Neural progenitor cell (in vitro differentiated cells): Measurements from ENCODE around the gene PLEKHA5. TPM values are rescaled to one million over a fixed set of nuclear protein-coding genes. Genes with fewer than 3 reads are reported as not detected.
"Not testable (repeated sequence)": the region's sequence is repeated elsewhere in the genome, so short reads cannot be mapped to it uniquely, and the experiment has no call there.

Experiments
- DNase-seq: peaks from one replicate; pipeline ENCODE4 v3.0.0-alpha.2; 2016; ENCODE audit warnings: low spot score
- H2AFZ ChIP-seq: fragments of 200-600 bp; sonication (generic); replicated peaks from 2 replicates; pipeline ENCODE4 v1.6.1; 2016; ENCODE audit warnings: antibody characterized with exemption
- H3F3A ChIP-seq: fragments of 200-600 bp; sonication (generic); 2 replicates; pipeline ENCODE4 v1.6.1; 2016; ENCODE audit warnings: antibody characterized with exemption, low read depth
- H3K27ac ChIP-seq: fragments of 200-600 bp; sonication (generic); 2 replicates; pipeline ENCODE4 v1.5.1; 2016; ENCODE audit warnings: mild to moderate bottlenecking
- H3K27me3 ChIP-seq: fragments of 200-600 bp; sonication (generic); 2 replicates; pipeline ENCODE4 v1.6.1; 2016; ENCODE audit warnings: mild to moderate bottlenecking, moderate library complexity
- H3K36me3 ChIP-seq: fragments of 200-600 bp; sonication (generic); 2 replicates; pipeline ENCODE4 v1.5.1; 2016
- H3K4me1 ChIP-seq: fragments of 200-600 bp; sonication (generic); 2 replicates; pipeline ENCODE4 v1.6.1; 2016; ENCODE audit warnings: mixed run types
- H3K4me2 ChIP-seq: fragments of 200-600 bp; sonication (generic); 2 replicates; pipeline ENCODE4 v1.6.1; 2016
- H3K4me3 ChIP-seq: fragments of 200-600 bp; sonication (generic); 2 replicates; pipeline ENCODE4 v1.5.1; 2016
- H3K79me2 ChIP-seq: fragments of 200-600 bp; sonication (generic); 2 replicates; pipeline ENCODE4 v1.6.1; 2016; ENCODE audit warnings: low read depth
- H3K9ac ChIP-seq: fragments of 200-600 bp; sonication (generic); 2 replicates; pipeline ENCODE4 v1.6.1; 2016
- H3K9me3 ChIP-seq: fragments of 200-600 bp; sonication (generic); 2 replicates; pipeline ENCODE4 v1.5.1; 2016; ENCODE audit warnings: low read depth
- H4K20me1 ChIP-seq: fragments of 200-600 bp; sonication (generic); 2 replicates; pipeline ENCODE4 v1.6.1; 2016; ENCODE audit warnings: low read depth
- H3K27ac Mint-ChIP-seq: 3 replicates; pipeline ENCODE4 v1.8.0; 2021; ENCODE audit warnings: mixed read lengths
- H3K27me3 Mint-ChIP-seq: 2 replicates; pipeline ENCODE4 v1.8.0; 2022; ENCODE audit warnings: low read depth, mild to moderate bottlenecking, inconsistent platforms, moderate library complexity, mixed read lengths; ENCODE audit not compliant: insufficient read depth
- H3K36me3 Mint-ChIP-seq: 3 replicates; pipeline ENCODE4 v1.8.0; 2021; ENCODE audit warnings: mixed read lengths
- H3K4me1 Mint-ChIP-seq: 3 replicates; pipeline ENCODE4 v1.8.0; 2021; ENCODE audit warnings: mixed read lengths
- H3K4me3 Mint-ChIP-seq: 3 replicates; pipeline ENCODE4 v1.8.0; 2021; ENCODE audit warnings: mild to moderate bottlenecking, moderate library complexity, mixed read lengths
- H3K9me3 Mint-ChIP-seq: 3 replicates; pipeline ENCODE4 v1.8.0; 2020; ENCODE audit warnings: mixed read lengths
- CTCF ChIP-seq: fragments of 200-600 bp; sonication (generic); IDR thresholded peaks from 2 replicates; pipeline ENCODE4 v1.5.1; 2017; ENCODE audit warnings: antibody characterized with exemption, mild to moderate bottlenecking
- EZH2 ChIP-seq: fragments of 200-600 bp; sonication (generic); IDR thresholded peaks from 2 replicates; pipeline ENCODE4 v1.6.1; 2017; ENCODE audit warnings: antibody characterized with exemption, mild to moderate bottlenecking, moderate library complexity
- EZH2phosphoT487 ChIP-seq: fragments of 200-600 bp; sonication (generic); IDR thresholded peaks from 2 replicates; pipeline ENCODE4 v1.6.1; 2017; ENCODE audit warnings: antibody characterized with exemption
- total RNA-seq: library from RNA; depleted of rRNA; stranded (reverse); fragments of >200 nt; gene quantifications from 2 replicates; pipeline ENCODE4 v1.2.3, GENCODE V29; 2015; ENCODE audit warnings: low replicate concordance

PLEKHA5 gene
- total RNA-seq, 1 donor from 2014 or later = 86.7 TPM

GRCh38 chr12:19227190-19227879 lies 97.8 kb downstream of the PLEKHA5 start:
- H3K27me3 Mint-ChIP-seq = no peaks in the 10 kb centered on the region
- Histone ChIP-seq H3K4me1 (peaks cover 36% of the 10 kb centered on the region), H2AFZ (no peak overlapping the region), H3K36me3 (peaks cover 6% of the 10 kb centered on the region), H3K27ac (peak overlapping the region; percentile 84), H3K9ac (no peak overlapping the region), H3K4me2 (peak overlapping the region; percentile 54), H3K4me3 (peak overlapping the region; percentile 19), H3K9me3 (peaks cover 6% of the 10 kb centered on the region), H4K20me1 (peaks cover 12% of the 10 kb centered on the region), H3F3A (peaks cover 36% of the 10 kb centered on the region), H3K79me2 (peaks cover 92% of the 10 kb centered on the region), H3K27me3 (no peaks in the 10 kb centered on the region)
- H3K9me3 Mint-ChIP-seq = peaks cover 23% of the 10 kb centered on the region
- no peak overlapping the region for H3K27ac Mint-ChIP-seq
- TF ChIP-seq EZH2 (no peak), EZH2phosphoT487 (peak; percentile 39), CTCF (no peak)
- H3K4me1 Mint-ChIP-seq = peaks cover 22% of the 10 kb centered on the region
- peak; percentile 78 for DNase-seq
- H3K36me3 Mint-ChIP-seq = peaks cover 50% of the 10 kb centered on the region
- no peak overlapping the region for H3K4me3 Mint-ChIP-seq

GRCh38 chr12:19227880-19228210 lies 98.3 kb downstream of the PLEKHA5 start:
- Histone ChIP-seq H3K79me2 (peaks cover 92% of the 10 kb centered on the region), H2AFZ (no peak overlapping the region), H3K4me2 (peak overlapping the region; percentile 54), H3K27me3 (no peaks in the 10 kb centered on the region), H4K20me1 (peaks cover 13% of the 10 kb centered on the region), H3K9me3 (peaks cover 6% of the 10 kb centered on the region), H3K4me1 (peaks cover 32% of the 10 kb centered on the region), H3K27ac (peak overlapping the region; percentile 84), H3K9ac (no peak overlapping the region), H3K36me3 (peaks cover 6% of the 10 kb centered on the region), H3K4me3 (peak overlapping the region; percentile 19), H3F3A (peaks cover 36% of the 10 kb centered on the region)
- H3K9me3 Mint-ChIP-seq = peaks cover 23% of the 10 kb centered on the region
- no peak for TF ChIP-seq CTCF
- TF ChIP-seq EZH2 = no peak
- no peak for TF ChIP-seq EZH2phosphoT487
- no peak overlapping the region for H3K4me3 Mint-ChIP-seq
- DNase-seq = peak; percentile 26
- peaks cover 21% of the 10 kb centered on the region for H3K4me1 Mint-ChIP-seq
- no peaks in the 10 kb centered on the region for H3K27me3 Mint-ChIP-seq
- no peak overlapping the region for H3K27ac Mint-ChIP-seq
- peaks cover 50% of the 10 kb centered on the region for H3K36me3 Mint-ChIP-seq

- Mint-ChIP-seq H3K4me1 (peaks cover 27% of the 10 kb centered on the region), H3K36me3 (peaks cover 44% of the 10 kb centered on the region), H3K9me3 (peaks cover 23% of the 10 kb centered on the region)
- not testable (repeated sequence) for H3K4me2 ChIP-seq, H3K4me3 Mint-ChIP-seq, H3K27ac Mint-ChIP-seq, H3K27me3 Mint-ChIP-seq, H3K9me3 ChIP-seq, H2AFZ ChIP-seq, H3K27me3 ChIP-seq, DNase-seq, H3K27ac ChIP-seq, H3K4me3 ChIP-seq, H3K9ac ChIP-seq, H3K36me3 ChIP-seq
- Histone ChIP-seq H3K4me1 (peaks cover 34% of the 10 kb centered on the region), H3F3A (peaks cover 36% of the 10 kb centered on the region), H4K20me1 (peaks cover 25% of the 10 kb centered on the region), H3K79me2 (peaks cover 92% of the 10 kb centered on the region)
These were observed 99.5 kb downstream of the PLEKHA5 start for GRCh38 chr12:19229021-19229420.

- Histone ChIP-seq H3K27me3 (no peaks in the 10 kb centered on the region), H3K4me1 (peaks cover 39% of the 10 kb centered on the region), H3K4me2 (no peak overlapping the region), H4K20me1 (peaks cover 39% of the 10 kb centered on the region), H2AFZ (no peak overlapping the region), H3K79me2 (peaks cover 92% of the 10 kb centered on the region), H3K9me3 (peaks cover 6% of the 10 kb centered on the region), H3K27ac (no peak overlapping the region), H3K4me3 (no peak overlapping the region), H3K9ac (no peak overlapping the region), H3F3A (peaks cover 31% of the 10 kb centered on the region), H3K36me3 (peaks cover 6% of the 10 kb centered on the region)
- Mint-ChIP-seq H3K36me3 (peaks cover 36% of the 10 kb centered on the region), H3K27ac (no peak overlapping the region), H3K9me3 (peaks cover 21% of the 10 kb centered on the region), H3K4me3 (no peak overlapping the region), H3K27me3 (no peaks in the 10 kb centered on the region), H3K4me1 (peaks cover 39% of the 10 kb centered on the region)
- DNase-seq = no peak
- TF ChIP-seq EZH2phosphoT487 (no peak), EZH2 (no peak), CTCF (no peak)
These were observed 100.8 kb downstream of the PLEKHA5 start for GRCh38 chr12:19230299-19230866.
